Right lung (tissue), 5 donors: ENCODE data around the gene PPHLN1. TPM values are rescaled to one million over a fixed set of nuclear protein-coding genes. Genes with fewer than 3 reads are reported as not detected.

ENCODE experiments used
- DNase-seq, 2 donors: peaks; one replicate each; pipeline ENCODE4 v3.0.0-alpha.2; 2013
- polyA plus RNA-seq, 5 donors: library from polyadenylated mRNA; unstranded; fragments of 120-200 nt; gene quantifications; one replicate each; pipeline versions ENCODE4 v1.2.1 to v1.2.3, GENCODE V29; 2013; ENCODE audit warnings: inconsistent platforms in 1 of 5, low replicate concordance in 1 of 5; ENCODE audit not compliant: insufficient read length in 5 of 5, insufficient read depth in 1 of 5

Gene PPHLN1
- polyA plus RNA-seq, 5 donors, result 58.3 to 81.3 (median 71.2) TPM

- no peak for DNase-seq
Observed at GRCh38 chr12:42475106-42475505, 149.1 kb downstream of the PPHLN1 start.

- DNase-seq, result no peak
Observed at GRCh38 chr12:42477941-42478340, 152.0 kb downstream of the PPHLN1 start.

GRCh38 chr12:42481368-42481767 is 155.4 kb downstream of the PPHLN1 start:
- no peak for DNase-seq

- DNase-seq, result peak; percentile 74 to 80
Observed at GRCh38 chr12:42482041-42482747, 156.2 kb downstream of the PPHLN1 start.

GRCh38 chr12:42482748-42483520 is 157.0 kb downstream of the PPHLN1 start:
- peak; percentile 87 for DNase-seq

- peak in 1 of 2 donors; percentile 65 for DNase-seq
Observed at GRCh38 chr12:42483521-42483790, 157.5 kb downstream of the PPHLN1 start.

GRCh38 chr12:42484996-42485395 is 159.0 kb downstream of the PPHLN1 start:
- no peak for DNase-seq

GRCh38 chr12:42485823-42486222 is 159.9 kb downstream of the PPHLN1 start:
- DNase-seq, result no peak

GRCh38 chr12:42486407-42486806 is 160.4 kb downstream of the PPHLN1 start:
- DNase-seq, result no peak

- DNase-seq, result no peak
Observed at GRCh38 chr12:42490261-42490842, 164.4 kb downstream of the PPHLN1 start.

Other genes with a start within 250 kb of the PPHLN1 start
- gene GXYLT1, start 181.3 kb upstream of the PPHLN1 start, polyA plus RNA-seq, result 10 to 100 TPM; 14.7 to 25.9 (median 24.2) TPM
- 10 to 100 TPM; 17.8 to 26.3 (median 19.0) TPM for gene YAF2, start 87.9 kb upstream of the PPHLN1 start, polyA plus RNA-seq
- 10 to 100 TPM; 74.5 to 98.1 (median 82.0) TPM for gene ZCRB1, start 73 bp upstream of the PPHLN1 start, polyA plus RNA-seq